Measurements from ENCODE around the gene IQCC.

The IQCC gene

GRCh38 chr1:32224285-32224684 lies 18.8 kb downstream of the IQCC start:
- DNase-seq: no peak

DNA sequence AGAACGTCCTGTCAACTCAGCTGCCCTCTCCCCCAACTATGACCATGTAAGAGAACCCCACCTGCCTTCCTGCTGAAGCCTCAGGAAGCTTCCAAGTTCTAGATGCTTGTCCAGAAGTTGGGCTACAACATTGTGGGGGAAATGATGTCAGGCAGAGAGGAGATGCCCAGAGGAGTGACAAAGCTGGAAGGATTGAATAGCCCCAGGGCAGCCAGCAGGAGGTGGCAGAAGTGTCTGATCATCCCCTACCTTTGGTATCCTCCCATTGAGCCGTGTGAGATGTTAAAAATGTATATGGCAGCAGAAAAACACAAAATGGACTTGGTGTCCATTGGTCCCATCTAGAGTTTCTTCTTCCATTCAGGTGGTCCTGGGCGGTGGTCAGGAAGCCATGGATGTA lies 23.3 kb downstream of the IQCC start:
- DNase-seq: no peak

DNA sequence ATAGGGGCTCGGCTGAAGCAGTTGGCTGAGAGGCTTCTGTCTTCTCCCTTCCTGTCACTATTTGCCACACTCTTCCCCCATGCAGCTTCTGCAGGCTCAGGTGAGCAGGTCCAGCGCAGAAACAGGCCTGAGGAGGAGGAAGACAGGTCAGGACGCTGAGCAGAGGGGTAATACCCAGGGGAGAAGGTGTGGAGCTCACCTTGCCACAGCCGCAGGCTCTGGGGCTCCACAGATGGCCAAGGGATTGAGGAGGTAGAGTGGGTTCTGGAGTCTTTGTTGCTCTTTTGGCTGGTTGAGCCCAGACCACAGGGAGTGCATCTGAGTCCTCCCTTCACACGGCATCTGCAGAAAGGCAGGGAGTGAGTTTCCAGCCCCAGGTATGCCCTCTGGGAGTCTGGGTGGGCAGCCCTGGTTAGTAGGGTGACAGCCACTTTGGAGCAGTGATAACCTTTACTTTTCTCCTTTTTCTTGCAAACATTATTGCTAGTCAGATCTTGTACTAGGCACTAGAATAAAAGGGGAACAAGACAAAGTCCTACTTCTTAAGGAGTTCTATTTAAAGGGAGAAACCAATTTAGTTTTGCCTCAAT lies 26.5 kb downstream of the IQCC start:
- DNase-seq: no peak

GRCh38 chr1:32232558-32233304 lies 27.3 kb downstream of the IQCC start:
- DNase-seq: no peak

GRCh38 chr1:32234792-32235191 lies 29.3 kb downstream of the IQCC start:
- no peak for DNase-seq

- DNase-seq: no peak
These were observed 33.9 kb downstream of the IQCC start for GRCh38 chr1:32239337-32239736.

GRCh38 chr1:32239790-32240139 lies 34.3 kb downstream of the IQCC start:
- no peak for DNase-seq

DNA sequence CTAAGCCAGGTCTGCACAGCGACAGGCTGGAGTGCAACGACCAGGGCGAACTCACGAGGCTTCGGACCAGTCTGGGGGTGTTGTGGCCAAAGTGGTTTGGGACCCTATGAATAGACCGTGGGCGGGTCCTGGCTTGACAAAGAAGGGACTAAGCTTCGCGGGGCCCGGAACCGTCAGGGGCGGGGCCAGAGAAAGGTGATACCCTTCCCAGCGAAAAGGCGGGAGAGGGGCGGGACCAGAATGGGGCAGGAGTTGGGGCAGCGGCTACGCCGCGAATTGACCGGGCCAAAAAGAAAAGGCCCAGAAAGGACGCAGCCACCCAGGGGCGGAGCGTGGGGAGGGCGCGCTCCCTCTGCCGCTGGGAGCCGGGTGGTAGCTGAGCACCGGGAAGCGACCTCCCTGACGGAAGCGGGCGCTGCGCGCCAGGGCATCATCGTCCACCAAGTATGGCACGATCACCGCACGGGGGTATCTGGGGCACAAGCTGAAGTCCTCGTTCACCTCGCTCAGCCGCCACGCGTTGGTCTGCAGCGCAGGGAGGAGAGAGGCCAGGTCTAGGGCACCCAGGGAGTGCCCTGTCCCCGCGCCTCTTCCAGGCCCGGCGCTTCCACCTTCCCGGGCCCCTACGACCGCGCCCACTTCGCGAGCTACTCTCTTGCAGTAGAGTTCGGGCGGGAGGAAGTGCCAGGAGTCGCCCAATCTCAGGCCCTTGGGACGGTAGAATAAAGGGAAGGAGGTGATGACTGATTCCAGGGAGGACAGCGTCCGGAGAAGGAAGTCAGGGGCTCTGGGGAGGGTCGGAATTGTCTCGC lies 34.9 kb downstream of the IQCC start:
- no peak for DNase-seq

DNA sequence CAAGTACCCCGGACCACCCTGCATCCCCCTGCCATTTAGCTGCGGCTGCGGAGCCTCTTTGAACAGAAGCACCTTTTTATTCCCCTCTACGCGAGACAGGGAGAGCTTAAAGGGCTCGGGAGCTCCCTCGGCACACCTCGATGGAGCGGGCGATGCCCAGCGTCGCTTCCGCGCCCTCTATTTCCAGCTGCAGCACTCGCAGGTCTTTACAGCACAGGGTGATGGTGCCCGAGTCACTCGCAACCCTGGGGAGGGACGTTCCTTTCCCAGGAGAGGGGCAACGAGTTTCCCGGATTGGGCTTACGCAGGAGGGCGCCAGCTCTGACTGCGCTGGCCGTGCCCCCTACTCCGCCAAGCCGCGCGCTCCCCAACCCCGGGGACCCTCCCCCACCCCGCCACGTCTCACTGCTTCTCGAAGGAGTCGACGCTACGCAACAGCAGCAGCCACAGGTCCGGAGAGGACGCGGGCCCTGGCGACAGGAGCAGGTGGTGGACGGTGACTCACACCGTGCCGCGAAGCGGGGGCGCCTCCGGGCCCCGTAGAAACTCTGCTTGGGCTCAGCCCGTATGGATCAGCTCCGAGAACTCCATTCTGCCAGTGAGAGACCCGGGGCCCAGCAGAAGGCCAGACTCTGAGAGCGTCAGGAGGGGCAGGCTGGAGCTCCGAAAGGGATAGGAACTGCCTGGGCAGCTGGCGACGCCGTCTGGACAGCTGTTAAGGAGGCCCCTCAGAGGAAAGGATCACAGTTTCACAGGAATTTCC lies 35.7 kb downstream of the IQCC start:
- DNase-seq: no peak

- DNase-seq: no peak
These were observed 36.9 kb downstream of the IQCC start for GRCh38 chr1:32242341-32242851.

GRCh38 chr1:32246888-32247273 lies 41.4 kb downstream of the IQCC start, which contains the start of gene FAM167B:
TSS of gene FAM167B (plus strand) at chr1:32247222. CDS start at chr1:32247422, 200 bp downstream.
- no peak for DNase-seq

DNA sequence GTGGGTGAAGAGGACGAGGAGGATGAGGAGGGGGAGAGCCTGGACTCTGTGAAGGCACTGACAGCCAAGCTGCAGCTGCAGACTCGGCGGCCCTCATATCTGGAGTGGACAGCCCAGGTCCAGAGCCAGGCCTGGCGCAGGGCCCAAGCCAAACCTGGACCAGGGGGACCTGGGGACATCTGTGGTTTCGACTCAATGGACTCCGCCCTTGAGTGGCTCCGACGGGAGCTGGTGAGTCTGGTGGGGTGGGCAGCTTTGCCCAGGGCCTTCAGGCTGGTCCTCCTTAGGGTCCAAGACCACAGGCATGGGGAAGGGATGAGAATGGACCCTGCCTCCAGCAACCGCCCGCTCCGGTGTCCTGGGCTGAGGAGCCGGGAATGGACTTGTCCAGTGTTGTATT lies 42.0 kb downstream of the IQCC start:
- no peak for DNase-seq

- no peak for DNase-seq
These were observed 42.8 kb downstream of the IQCC start for GRCh38 chr1:32247983-32248889.

- no peak for DNase-seq
These were observed 44.5 kb downstream of the IQCC start for GRCh38 chr1:32249831-32250525.

GRCh38 chr1:32250893-32251716 lies 45.6 kb downstream of the IQCC start, which contains the start of gene LCK:
TSS of gene LCK (plus strand) at chr1:32251265. CDS start at chr1:32274330, 23,065 bp downstream.
- DNase-seq: no peak

DNA sequence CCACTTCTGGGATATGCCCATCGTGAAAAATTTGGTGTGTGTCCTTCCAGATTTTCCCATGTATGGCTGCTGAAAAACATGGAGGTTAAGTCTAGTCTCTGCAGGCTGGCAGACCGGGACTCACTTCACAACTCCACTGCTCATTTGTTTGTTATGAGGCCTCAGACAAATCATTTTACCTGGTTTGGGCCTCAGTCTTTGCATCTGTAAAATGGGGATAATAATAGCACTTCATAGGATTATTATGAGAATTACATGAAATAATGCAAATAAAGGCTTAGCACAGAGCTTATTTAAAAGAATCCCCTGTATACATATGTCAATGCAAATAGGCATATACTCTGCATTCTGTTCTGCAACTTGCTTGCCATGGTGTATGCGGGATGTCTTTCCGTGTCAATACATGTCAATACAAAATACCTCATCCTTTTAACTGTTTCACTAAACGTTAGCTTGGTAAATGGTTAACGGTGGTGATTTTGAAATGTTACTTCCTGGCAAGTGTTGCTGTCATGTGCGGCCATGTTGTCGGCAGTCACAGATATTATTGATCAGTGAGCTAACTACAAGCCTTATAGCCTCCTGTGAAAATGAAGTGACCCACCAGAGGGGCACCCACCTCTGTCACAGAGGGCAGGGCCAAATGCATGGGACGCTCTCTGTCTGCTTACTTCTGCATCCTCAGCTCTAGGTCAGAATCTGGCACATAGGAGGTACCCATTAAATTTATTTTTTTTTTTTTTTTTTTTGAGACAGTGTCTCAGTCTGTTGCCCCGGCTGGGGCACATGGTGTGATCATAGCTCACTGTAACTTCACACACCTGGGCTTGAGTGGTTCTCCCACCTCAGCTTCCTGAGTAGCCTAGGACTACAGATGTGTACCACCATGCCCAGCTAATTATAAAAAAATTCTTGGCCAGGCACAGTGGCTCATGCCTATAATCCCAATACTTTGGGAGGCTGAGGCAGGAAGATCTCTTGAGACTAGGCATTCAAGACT lies 49.9 kb downstream of the IQCC start:
- no peak for DNase-seq

- DNase-seq: no peak
These were observed 51.2 kb downstream of the IQCC start for GRCh38 chr1:32256473-32257226.

- DNase-seq: no peak
These were observed 51.7 kb downstream of the IQCC start for GRCh38 chr1:32257227-32257508.
